ENCODE results near the gene CCDC80.

The CCDC80 gene

DNA sequence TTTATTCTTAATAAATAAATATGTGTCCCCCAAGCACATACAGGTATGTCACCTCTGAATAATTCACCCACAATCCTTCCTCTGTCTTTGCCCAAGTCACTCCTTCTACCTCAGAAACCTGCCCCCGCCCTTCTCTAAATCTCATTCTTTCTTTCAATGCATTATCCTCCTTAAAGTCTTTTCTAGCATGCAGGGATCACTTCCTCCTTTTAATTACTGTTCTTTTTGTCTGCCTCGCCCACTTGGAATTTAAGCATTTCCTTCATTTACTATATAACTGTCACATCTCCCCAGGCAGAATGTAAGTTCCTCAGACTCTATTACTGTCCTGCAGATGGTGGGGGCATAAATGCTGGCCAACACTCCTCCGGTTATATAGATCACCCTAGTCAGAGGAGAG lies 7.8 kb downstream of the CCDC80 start:
- Histone ChIP-seq H3K4me3 (ENCODE audit: low read length) (no peak overlapping the region), H3K36me3 (ENCODE audit: control insufficient read depth, insufficient read depth, low read length) (no peaks in the 10 kb centered on the region), H3K27me3 (ENCODE audit: control insufficient read depth, insufficient read depth, low read length) (no peaks in the 10 kb centered on the region), H3K9me3 (ENCODE audit: control insufficient read depth, insufficient read depth, low read length) (no peaks in the 10 kb centered on the region), H3K27ac (ENCODE audit: low read length) (no peak overlapping the region), H3K4me1 (ENCODE audit: control insufficient read depth, insufficient read depth, low read length) (peaks cover 4% of the 10 kb centered on the region; the same call in 1 of the 2 replicates)
- no peak for DNase-seq (ENCODE audit: low read depth, low spot score)
- no CpG with 5 or more reads among the region's 3 CpGs for WGBS (ENCODE audit: insufficient coverage, insufficient read length)

DNA sequence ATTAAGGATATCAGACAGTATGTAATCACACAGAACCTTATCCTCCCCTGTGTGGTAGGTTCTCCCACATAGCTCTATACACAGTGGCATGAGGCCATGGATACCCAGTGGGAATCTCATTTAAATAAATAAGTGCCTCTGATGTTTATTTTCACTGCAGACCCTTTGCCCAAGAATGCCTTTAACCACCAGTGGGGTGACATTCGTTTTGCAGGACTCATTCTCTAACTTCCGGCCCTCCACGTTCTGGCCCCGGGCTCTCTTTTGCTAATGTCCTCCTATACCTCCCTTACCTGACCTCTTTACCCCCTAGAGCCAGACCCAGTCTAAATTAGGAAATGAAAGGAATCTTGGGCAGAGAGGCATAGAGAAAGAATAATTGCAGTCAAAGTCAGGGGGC lies 8.3 kb downstream of the CCDC80 start:
- H3K4me3 ChIP-seq (ENCODE audit: low read length): no peak overlapping the region
- H3K36me3 ChIP-seq (ENCODE audit: control insufficient read depth, insufficient read depth, low read length): no peaks in the 10 kb centered on the region
- no CpG with 5 or more reads among the region's 4 CpGs for WGBS (ENCODE audit: insufficient coverage, insufficient read length)
- H3K9me3 ChIP-seq (ENCODE audit: control insufficient read depth, insufficient read depth, low read length): no peaks in the 10 kb centered on the region
- DNase-seq (ENCODE audit: low read depth, low spot score): no peak
- peaks cover 4% of the 10 kb centered on the region; the same call in 1 of the 2 replicates for H3K4me1 ChIP-seq (ENCODE audit: control insufficient read depth, insufficient read depth, low read length)
- H3K27me3 ChIP-seq (ENCODE audit: control insufficient read depth, insufficient read depth, low read length): no peaks in the 10 kb centered on the region
- no peak overlapping the region for H3K27ac ChIP-seq (ENCODE audit: low read length)

DNA sequence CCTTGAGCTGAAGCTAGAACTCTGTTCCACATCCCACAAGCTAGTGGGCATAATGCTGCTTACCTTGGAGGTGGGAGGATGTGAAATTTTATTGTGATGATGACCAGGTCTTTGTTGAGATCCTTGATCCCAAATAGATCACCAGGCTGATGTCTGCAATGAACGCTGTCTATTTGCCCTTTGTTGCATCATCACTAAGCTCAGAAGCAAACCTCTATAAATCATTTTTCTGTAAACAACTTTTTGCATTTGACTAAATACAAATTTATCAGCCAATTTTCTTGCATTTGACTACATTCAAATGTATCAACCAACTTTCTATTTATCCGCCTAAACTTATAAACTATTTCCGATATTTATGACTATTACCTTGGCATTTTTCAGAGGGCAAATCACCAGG lies 9.7 kb downstream of the CCDC80 start:
- Histone ChIP-seq H3K4me1 (ENCODE audit: control insufficient read depth, insufficient read depth, low read length) (peaks cover 4% of the 10 kb centered on the region; the same call in 1 of the 2 replicates), H3K4me3 (ENCODE audit: low read length) (no peak overlapping the region), H3K27ac (ENCODE audit: low read length) (no peak overlapping the region), H3K9me3 (ENCODE audit: control insufficient read depth, insufficient read depth, low read length) (no peaks in the 10 kb centered on the region), H3K36me3 (ENCODE audit: control insufficient read depth, insufficient read depth, low read length) (no peaks in the 10 kb centered on the region), H3K27me3 (ENCODE audit: control insufficient read depth, insufficient read depth, low read length) (no peaks in the 10 kb centered on the region)
- 100% methylated on average over 2 of the region's 3 CpGs for whole genome bisulfite sequencing (ENCODE audit: insufficient coverage, insufficient read length)
- no peak for DNase-seq (ENCODE audit: low read depth, low spot score)

DNA sequence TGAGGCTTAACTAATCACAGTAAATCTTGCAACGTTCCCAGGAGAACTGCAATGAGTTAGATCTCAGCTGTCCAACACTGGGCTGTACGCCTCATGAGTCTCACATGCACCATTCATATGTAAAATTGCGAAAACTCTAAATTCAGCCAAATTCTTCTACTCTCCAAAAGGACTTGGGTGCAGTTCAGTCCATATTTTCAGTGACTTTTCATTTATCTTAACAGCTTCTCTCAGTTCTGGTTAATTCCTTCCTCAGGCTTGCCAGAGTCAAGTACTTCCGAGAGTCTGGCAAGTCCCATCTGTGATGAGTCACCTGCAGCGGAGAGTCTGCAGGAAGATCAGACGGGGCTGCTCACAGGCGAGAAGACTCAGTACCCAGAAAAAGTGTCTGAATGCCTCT lies 11.5 kb downstream of the CCDC80 start:
- peaks cover 4% of the 10 kb centered on the region; the same call in 1 of the 2 replicates for H3K4me1 ChIP-seq (ENCODE audit: control insufficient read depth, insufficient read depth, low read length)
- no CpG with 5 or more reads among the region's 7 CpGs for WGBS (ENCODE audit: insufficient coverage, insufficient read length)
- no peak for DNase-seq (ENCODE audit: low read depth, low spot score)
- no peaks in the 10 kb centered on the region for H3K36me3 ChIP-seq (ENCODE audit: control insufficient read depth, insufficient read depth, low read length)
- H3K4me3 ChIP-seq (ENCODE audit: low read length): no peak overlapping the region
- no peaks in the 10 kb centered on the region for H3K27me3 ChIP-seq (ENCODE audit: control insufficient read depth, insufficient read depth, low read length)
- no peak overlapping the region for H3K27ac ChIP-seq (ENCODE audit: low read length)
- no peaks in the 10 kb centered on the region for H3K9me3 ChIP-seq (ENCODE audit: control insufficient read depth, insufficient read depth, low read length)

DNA sequence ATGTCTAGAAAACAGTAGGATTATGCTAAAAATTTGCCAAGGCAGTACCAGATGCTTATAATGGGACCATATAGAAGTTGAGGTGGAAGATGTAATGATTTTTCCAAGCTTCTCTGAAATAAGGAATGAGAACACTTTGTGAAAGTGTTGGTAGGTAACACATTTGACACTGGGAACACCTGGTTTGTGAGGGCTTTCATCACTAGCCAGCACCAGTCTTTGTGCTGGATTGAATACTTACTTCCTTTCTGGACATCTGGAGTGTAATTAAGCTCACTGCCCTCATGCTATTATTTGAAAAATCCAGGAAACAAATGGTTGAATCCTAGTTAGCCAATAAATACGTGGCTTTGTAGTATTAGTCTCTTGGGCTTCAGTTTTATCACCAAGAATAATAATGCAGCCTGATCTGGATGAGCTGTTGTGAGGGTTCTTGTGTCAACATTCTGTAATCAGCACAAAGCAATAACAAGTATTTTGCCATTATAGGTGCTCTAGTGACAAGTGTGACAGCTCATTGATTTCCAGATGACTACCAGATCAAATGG lies 12.9 kb downstream of the CCDC80 start:
- H3K27ac ChIP-seq (ENCODE audit: low read length): no peak overlapping the region
- no CpG with 5 or more reads among the region's 1 CpG for WGBS (ENCODE audit: insufficient coverage, insufficient read length)
- peaks cover 3% of the 10 kb centered on the region; the same call in 1 of the 2 replicates for H3K4me1 ChIP-seq (ENCODE audit: control insufficient read depth, insufficient read depth, low read length)
- H3K27me3 ChIP-seq (ENCODE audit: control insufficient read depth, insufficient read depth, low read length): no peaks in the 10 kb centered on the region
- H3K36me3 ChIP-seq (ENCODE audit: control insufficient read depth, insufficient read depth, low read length): no peaks in the 10 kb centered on the region
- H3K4me3 ChIP-seq (ENCODE audit: low read length): no peak overlapping the region
- H3K9me3 ChIP-seq (ENCODE audit: control insufficient read depth, insufficient read depth, low read length): no peaks in the 10 kb centered on the region
- no peak for DNase-seq (ENCODE audit: low read depth, low spot score)

DNA sequence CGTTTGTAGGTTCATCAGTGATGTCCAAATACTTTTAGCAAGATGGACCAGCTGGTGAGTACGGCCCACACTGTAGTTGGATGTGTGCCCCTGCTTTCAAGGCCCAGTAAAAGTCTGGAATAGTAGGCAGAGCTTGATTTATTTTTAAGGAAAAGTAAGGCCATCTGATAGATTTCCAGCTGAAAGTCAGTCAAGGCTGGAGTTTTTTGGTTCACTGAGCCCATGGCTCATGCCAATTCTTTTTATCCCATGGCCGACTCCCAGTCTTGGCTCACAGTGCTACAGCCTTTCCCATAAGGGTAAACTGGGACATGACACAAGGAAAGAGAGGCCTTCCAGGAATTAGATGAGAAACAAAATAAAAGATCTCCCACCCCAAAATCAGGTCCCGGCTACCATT lies 13.5 kb downstream of the CCDC80 start:
- no CpG with 5 or more reads among the region's 4 CpGs for WGBS (ENCODE audit: insufficient coverage, insufficient read length)
- Histone ChIP-seq H3K4me1 (ENCODE audit: control insufficient read depth, insufficient read depth, low read length) (peaks cover 3% of the 10 kb centered on the region; the same call in 1 of the 2 replicates), H3K9me3 (ENCODE audit: control insufficient read depth, insufficient read depth, low read length) (no peaks in the 10 kb centered on the region), H3K27me3 (ENCODE audit: control insufficient read depth, insufficient read depth, low read length) (no peaks in the 10 kb centered on the region), H3K4me3 (ENCODE audit: low read length) (no peak overlapping the region), H3K27ac (ENCODE audit: low read length) (no peak overlapping the region), H3K36me3 (ENCODE audit: control insufficient read depth, insufficient read depth, low read length) (no peaks in the 10 kb centered on the region)
- DNase-seq (ENCODE audit: low read depth, low spot score): no peak

DNA sequence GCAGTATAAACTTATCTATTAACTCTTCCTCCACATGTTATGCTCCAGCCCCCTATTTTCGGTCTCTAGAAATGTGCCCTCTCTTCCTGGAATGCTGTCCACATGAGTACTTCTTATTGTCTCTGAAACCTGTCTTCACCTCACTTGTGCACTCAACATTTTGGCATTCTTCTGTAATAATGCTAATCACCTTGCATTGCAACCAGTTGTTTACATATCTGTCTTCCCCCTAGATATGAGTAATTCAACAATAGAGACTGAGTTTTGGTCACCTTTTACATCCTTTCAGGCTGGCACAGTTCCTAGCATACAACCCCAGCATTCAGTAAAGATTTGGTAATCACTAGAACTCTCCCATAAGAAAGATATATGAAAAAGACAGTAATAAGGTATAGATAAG lies 17.2 kb downstream of the CCDC80 start:
- H3K4me1 ChIP-seq (ENCODE audit: control insufficient read depth, insufficient read depth, low read length): 0 out of 2 replicates have a peak, but pooled peaks cover 1% of the 10 kb centered on the region
- H3K27ac ChIP-seq (ENCODE audit: low read length): no peak overlapping the region
- DNase-seq (ENCODE audit: low read depth, low spot score): no peak
- no peaks in the 10 kb centered on the region for H3K27me3 ChIP-seq (ENCODE audit: control insufficient read depth, insufficient read depth, low read length)
- no CpG with 5 or more reads among the region's 1 CpG for WGBS (ENCODE audit: insufficient coverage, insufficient read length)
- no peaks in the 10 kb centered on the region for H3K36me3 ChIP-seq (ENCODE audit: control insufficient read depth, insufficient read depth, low read length)
- no peak overlapping the region for H3K4me3 ChIP-seq (ENCODE audit: low read length)
- H3K9me3 ChIP-seq (ENCODE audit: control insufficient read depth, insufficient read depth, low read length): no peaks in the 10 kb centered on the region

DNA sequence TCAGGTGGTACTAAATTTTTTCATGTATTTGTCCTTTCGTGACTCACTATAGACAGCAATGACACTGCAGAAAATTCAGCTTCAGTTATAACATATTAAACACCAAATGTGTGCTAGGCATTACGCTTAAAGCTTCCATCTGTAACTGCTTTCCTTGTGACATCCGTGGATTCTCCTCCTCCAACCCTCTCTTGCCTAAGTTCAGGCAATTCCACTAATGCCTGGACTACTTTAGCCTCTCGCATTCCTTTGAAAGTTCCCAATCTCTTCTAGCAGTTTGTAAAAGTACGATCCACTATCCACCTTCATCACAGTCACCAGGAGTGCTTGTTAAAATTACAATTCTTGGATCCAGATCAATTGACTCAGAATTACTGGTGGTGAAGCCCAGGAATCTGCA lies 17.7 kb downstream of the CCDC80 start:
- H3K9me3 ChIP-seq (ENCODE audit: control insufficient read depth, insufficient read depth, low read length): no peaks in the 10 kb centered on the region
- H3K27me3 ChIP-seq (ENCODE audit: control insufficient read depth, insufficient read depth, low read length): no peaks in the 10 kb centered on the region
- H3K4me3 ChIP-seq (ENCODE audit: low read length): no peak overlapping the region
- no peaks in the 10 kb centered on the region for H3K36me3 ChIP-seq (ENCODE audit: control insufficient read depth, insufficient read depth, low read length)
- WGBS (ENCODE audit: insufficient coverage, insufficient read length): no CpG with 5 or more reads among the region's 5 CpGs
- H3K27ac ChIP-seq (ENCODE audit: low read length): no peak overlapping the region
- no peak for DNase-seq (ENCODE audit: low read depth, low spot score)
- H3K4me1 ChIP-seq (ENCODE audit: control insufficient read depth, insufficient read depth, low read length): 0 out of 2 replicates have a peak, but pooled peaks cover 1% of the 10 kb centered on the region

DNA sequence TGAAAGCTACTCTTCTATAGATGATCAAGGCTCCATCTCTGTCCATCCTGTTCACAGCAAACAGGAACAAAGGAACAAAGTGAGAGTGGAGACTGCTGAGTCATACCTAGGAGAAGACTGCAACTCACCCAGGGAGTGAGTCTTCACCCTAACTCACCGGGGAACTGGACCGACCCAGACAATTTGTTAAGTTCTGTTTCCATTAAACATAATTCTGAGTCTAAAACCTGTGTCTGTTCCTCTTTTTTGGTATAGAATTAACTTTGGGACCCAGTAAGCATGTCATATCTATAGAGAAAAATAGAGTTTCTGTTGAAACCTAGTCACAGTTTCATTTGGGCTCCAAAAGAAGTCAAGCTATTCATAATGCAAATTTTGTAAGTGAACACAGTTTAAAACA lies 21.6 kb downstream of the CCDC80 start:
- Histone ChIP-seq H3K4me1 (ENCODE audit: control insufficient read depth, insufficient read depth, low read length) (peaks cover 4% of the 10 kb centered on the region; the same call in 1 of the 2 replicates), H3K27ac (ENCODE audit: low read length) (no peak overlapping the region), H3K36me3 (ENCODE audit: control insufficient read depth, insufficient read depth, low read length) (no peaks in the 10 kb centered on the region), H3K4me3 (ENCODE audit: low read length) (no peak overlapping the region), H3K27me3 (ENCODE audit: control insufficient read depth, insufficient read depth, low read length) (no peaks in the 10 kb centered on the region), H3K9me3 (ENCODE audit: control insufficient read depth, insufficient read depth, low read length) (no peaks in the 10 kb centered on the region; the same call in 1 of the 2 replicates)
- no peak for DNase-seq (ENCODE audit: low read depth, low spot score)
- WGBS (ENCODE audit: insufficient coverage, insufficient read length): no CpG with 5 or more reads among the region's 2 CpGs

DNA sequence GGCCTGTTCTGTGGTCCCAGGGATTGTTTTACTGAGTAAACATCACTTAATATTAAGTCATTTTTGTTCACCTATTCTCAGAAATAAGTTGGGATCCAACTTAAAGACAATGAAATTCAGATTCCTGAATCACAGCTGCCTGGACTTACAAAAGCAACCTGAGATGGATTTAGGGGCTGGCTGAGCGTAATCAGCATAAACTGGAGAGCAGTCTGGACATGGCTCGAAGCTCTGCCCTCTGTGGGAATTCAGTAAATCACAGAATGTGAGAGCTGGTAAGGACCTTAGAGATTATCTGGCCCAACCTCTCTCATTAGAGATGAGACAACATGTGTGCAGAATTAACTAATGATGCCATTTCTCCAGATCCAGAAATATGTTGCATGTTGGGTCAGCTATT lies 23.7 kb downstream of the CCDC80 start:
- H3K36me3 ChIP-seq (ENCODE audit: control insufficient read depth, insufficient read depth, low read length): no peaks in the 10 kb centered on the region
- WGBS (ENCODE audit: insufficient coverage, insufficient read length): no CpG with 5 or more reads among the region's 2 CpGs
- H3K4me1 ChIP-seq (ENCODE audit: control insufficient read depth, insufficient read depth, low read length): peaks cover 2% of the 10 kb centered on the region; the same call in 1 of the 2 replicates
- no peak overlapping the region for H3K4me3 ChIP-seq (ENCODE audit: low read length)
- DNase-seq (ENCODE audit: low read depth, low spot score): no peak
- H3K27me3 ChIP-seq (ENCODE audit: control insufficient read depth, insufficient read depth, low read length): no peaks in the 10 kb centered on the region
- H3K9me3 ChIP-seq (ENCODE audit: control insufficient read depth, insufficient read depth, low read length): no peaks in the 10 kb centered on the region; the same call in 1 of the 2 replicates
- H3K27ac ChIP-seq (ENCODE audit: low read length): no peak overlapping the region

Data from iPS DF 6.9 (cell line).